CD4-positive, alpha-beta memory T cell (primary cell): ENCODE data around the gene CCM2. TPM values are rescaled to one million over a fixed set of nuclear protein-coding genes. Genes with fewer than 3 reads are reported as not detected.
A peak's percentile ranks its signal among the peaks of the same experiment; 100 is the strongest.

Experiments
- CTCF ChIA-PET: fragments of 350-600 bp; sonication (Branson Sonifier 250); formaldehyde crosslinking; loops from one replicate; lab custom pipeline; 2021; ENCODE audit warnings: inconsistent platforms; ENCODE audit not compliant: partially characterized antibody; lab: Charles Lee
- POLR2A ChIA-PET: fragments of 350-600 bp; sonication (Branson Sonifier 250); formaldehyde crosslinking; loops from one replicate; lab custom pipeline; 2021; ENCODE audit not compliant: partially characterized antibody; lab: Charles Lee
- DNase-seq, 5 donors: peaks; one replicate each; pipeline versions ENCODE4 v3.0.0 to v3.0.0-alpha.2; 2020 to 2022; ENCODE audit warnings: mixed read lengths in 1 of 5
- H3K27ac ChIP-seq: one replicate; pipeline ENCODE4 v1.7.0; 2013; ENCODE audit warnings: low read depth, low read length
- H3K27me3 ChIP-seq: 2 replicates; pipeline ENCODE4 v1.7.0; 2013; ENCODE audit warnings: mild to moderate bottlenecking, low read length, moderate library complexity; ENCODE audit not compliant: insufficient read depth
- H3K36me3 ChIP-seq: 2 replicates; pipeline ENCODE4 v1.7.0; 2013; ENCODE audit warnings: mild to moderate bottlenecking, low read length, moderate library complexity; ENCODE audit not compliant: insufficient read depth
- H3K4me1 ChIP-seq: 2 replicates; pipeline ENCODE4 v1.7.0; 2013; ENCODE audit warnings: mild to moderate bottlenecking, low read length, moderate library complexity; ENCODE audit not compliant: insufficient read depth
- H3K4me3 ChIP-seq, 2 donors: one replicate each; pipeline ENCODE4 v1.7.0; 2013; ENCODE audit warnings: low read length in 2 of 2, mild to moderate bottlenecking in 1 of 2
- H3K9me3 ChIP-seq, 2 donors: one replicate each; pipeline ENCODE4 v1.7.0; 2013; ENCODE audit warnings: low read length in 2 of 2, control low read depth in 1 of 2; ENCODE audit not compliant: control insufficient read depth in 1 of 2
- H3K27ac Mint-ChIP-seq, 7 donors: one replicate each; pipeline ENCODE4 v1.8.0; 2020 to 2021; ENCODE audit warnings: mixed read lengths in 7 of 7, mild to moderate bottlenecking in 6 of 7, inconsistent platforms in 3 of 7, moderate library complexity in 3 of 7
- H3K27me3 Mint-ChIP-seq, 2 donors: one replicate each; pipeline ENCODE4 v1.8.0; 2020 to 2021; ENCODE audit warnings: mixed read lengths in 2 of 2
- H3K36me3 Mint-ChIP-seq, 2 donors: one replicate each; pipeline ENCODE4 v1.8.0; 2020 to 2021; ENCODE audit warnings: mixed read lengths in 2 of 2, inconsistent platforms in 1 of 2, mild to moderate bottlenecking in 1 of 2
- H3K4me1 Mint-ChIP-seq, 4 donors: one replicate each; pipeline ENCODE4 v1.8.0; 2020 to 2021; ENCODE audit warnings: mixed read lengths in 4 of 4, mild to moderate bottlenecking in 1 of 4
- H3K4me3 Mint-ChIP-seq, 8 donors: one replicate each; pipeline ENCODE4 v1.8.0; 2020 to 2021; ENCODE audit warnings: mixed read lengths in 8 of 8, mild to moderate bottlenecking in 7 of 8, moderate library complexity in 6 of 8, inconsistent platforms in 3 of 8
- H3K9me3 Mint-ChIP-seq, 8 donors: one replicate each; pipeline ENCODE4 v1.8.0; 2020 to 2021; ENCODE audit warnings: mixed read lengths in 8 of 8, mild to moderate bottlenecking in 5 of 8, inconsistent platforms in 3 of 8, moderate library complexity in 1 of 8
- intact Hi-C: fragments of 100-400 bp; cut with micrococcal nuclease; formaldehyde crosslinking; loops from one replicate; pipeline ENCODE4 v1.15.1; 2023
- polyA plus RNA-seq, 2 donors: library from polyadenylated mRNA; unstranded; fragments of 300-500 nt; fragmentation: Illumina TruSeq; gene quantifications; one replicate each; pipeline ENCODE4 v1.2.3, GENCODE V29; 2021
- total RNA-seq, 2 experiments: library from RNA; stranded (reverse); gene quantifications; one replicate each; pipeline ENCODE4 v1.2.3, GENCODE V29; 2021

The CCM2 gene
- total and polyA plus RNA-seq, 4 experiments from 2014 or later, result 82.1 to 200 (median 142) TPM

GRCh38 chr7:45055016-45055415, 55.0 kb downstream of the CCM2 start:
- Mint-ChIP-seq H3K27ac (peak overlapping the region in 6 of 7 donors; percentile 42 to 88 (median 76)), H3K4me3 (peak overlapping the region in 2 of 8 donors; percentile 3), H3K36me3 (peaks cover 38 to 65% of the 10 kb centered on the region in 2 donors), H3K9me3 (peaks cover 0 to 1% (median 0%) of the 10 kb centered on the region in 8 donors), H3K27me3 (no peaks in the 10 kb centered on the region), H3K4me1 (peaks cover 50 to 88% (median 67%) of the 10 kb centered on the region in 4 donors)
- no peaks in the 10 kb centered on the region for H3K9me3 ChIP-seq
- POLR2A ChIA-PET, result interaction anchor here (1.2 to 2.1 kb wide), 3 partner anchors 28 to 118 kb away, joined by 3 to 9 read pairs (median 3); no protein-coding TSS in a partner anchor
- peaks cover 66% of the 10 kb centered on the region for H3K4me1 ChIP-seq
- no peaks in the 10 kb centered on the region for H3K27me3 ChIP-seq
- no peak overlapping the region for H3K4me3 ChIP-seq
- intact Hi-C loops, result no loop called here
- CTCF ChIA-PET, result interaction anchor here (1.0 to 1.8 kb wide), 4 partner anchors 10 to 81 kb away, joined by 3 to 11 read pairs (median 4); no protein-coding TSS in a partner anchor
- no peak for DNase-seq
- H3K27ac ChIP-seq, result no peak overlapping the region
- peaks cover 34% of the 10 kb centered on the region for H3K36me3 ChIP-seq

- CTCF ChIA-PET, result interaction anchor here (1.0 to 1.8 kb wide), 3 partner anchors 9 to 82 kb away, joined by 4 to 11 read pairs (median 4); no protein-coding TSS in a partner anchor
- H3K4me1 ChIP-seq, result peaks cover 73% of the 10 kb centered on the region
- DNase-seq, result no peak
- intact Hi-C loops, result no loop called here
- POLR2A ChIA-PET, result interaction anchor here (1.2 to 2.1 kb wide), 2 partner anchors 28 to 82 kb away, joined by 3 to 9 read pairs; no protein-coding TSS in a partner anchor
- no peaks in the 10 kb centered on the region for H3K9me3 ChIP-seq
- H3K36me3 ChIP-seq, result peaks cover 34% of the 10 kb centered on the region
- peaks cover 52 to 88% (median 67%) of the 10 kb centered on the region in 4 donors for H3K4me1 Mint-ChIP-seq
- peak overlapping the region; percentile 19 to 91 (median 61) for H3K27ac Mint-ChIP-seq
- peaks cover 37 to 63% of the 10 kb centered on the region in 2 donors for H3K36me3 Mint-ChIP-seq
- no peak overlapping the region for H3K27ac ChIP-seq
- peaks cover 0 to 1% (median 0%) of the 10 kb centered on the region in 8 donors for H3K9me3 Mint-ChIP-seq
- H3K4me3 ChIP-seq, result no peak overlapping the region
- no peaks in the 10 kb centered on the region for H3K27me3 ChIP-seq
- peak overlapping the region in 2 of 8 donors; percentile 43 to 55 for H3K4me3 Mint-ChIP-seq
- H3K27me3 Mint-ChIP-seq, result no peaks in the 10 kb centered on the region
Observed at GRCh38 chr7:45055594-45056219, 55.7 kb downstream of the CCM2 start.

- Mint-ChIP-seq H3K4me3 (peak overlapping the region in 4 of 8 donors; percentile 17 to 33 (median 20)), H3K9me3 (peaks cover 0 to 2% (median 0%) of the 10 kb centered on the region in 8 donors), H3K27ac (peak overlapping the region; percentile 6 to 71 (median 43)), H3K27me3 (no peaks in the 10 kb centered on the region), H3K4me1 (peaks cover 56 to 90% (median 73%) of the 10 kb centered on the region in 4 donors), H3K36me3 (peaks cover 37 to 65% of the 10 kb centered on the region in 2 donors)
- H3K27me3 ChIP-seq, result no peaks in the 10 kb centered on the region
- intact Hi-C loops, result no loop called here
- H3K4me3 ChIP-seq, result no peak overlapping the region
- POLR2A ChIA-PET, result interaction anchor here (1.0 kb wide), 1 partner anchor 57 kb away, joined by 3 read pairs; no protein-coding TSS in a partner anchor
- DNase-seq, result no peak
- H3K4me1 ChIP-seq, result peaks cover 81% of the 10 kb centered on the region
- CTCF ChIA-PET, result no interaction called here
- peaks cover 25% of the 10 kb centered on the region for H3K36me3 ChIP-seq
- peak overlapping the region; percentile 3 for H3K27ac ChIP-seq
- H3K9me3 ChIP-seq, result no peaks in the 10 kb centered on the region
Observed at GRCh38 chr7:45057878-45058277, 57.9 kb downstream of the CCM2 start.

- no peak overlapping the region for H3K4me3 ChIP-seq
- H3K9me3 Mint-ChIP-seq, result peaks cover 0 to 4% (median 0%) of the 10 kb centered on the region in 8 donors
- H3K27me3 Mint-ChIP-seq, result no peaks in the 10 kb centered on the region
- peak overlapping the region in 4 of 8 donors; percentile 36 to 64 (median 42) for H3K4me3 Mint-ChIP-seq
- no peaks in the 10 kb centered on the region for H3K27me3 ChIP-seq
- peak overlapping the region in 6 of 7 donors; percentile 28 to 81 (median 69) for H3K27ac Mint-ChIP-seq
- no peaks in the 10 kb centered on the region for H3K9me3 ChIP-seq
- ChIA-PET CTCF (no interaction called here), POLR2A (interaction anchor here (0.9 kb wide), 1 partner anchor 31 kb away, joined by 3 read pairs; no protein-coding TSS in a partner anchor)
- intact Hi-C loops, result loop anchor here (5.0 kb wide), 1 partner anchor 33 kb away; no protein-coding TSS in a partner anchor
- H3K4me1 ChIP-seq, result peaks cover 67% of the 10 kb centered on the region
- no peak for DNase-seq
- peaks cover 41 to 85% (median 61%) of the 10 kb centered on the region in 4 donors for H3K4me1 Mint-ChIP-seq
- peaks cover 40 to 64% of the 10 kb centered on the region in 2 donors for H3K36me3 Mint-ChIP-seq
- peaks cover 34% of the 10 kb centered on the region for H3K36me3 ChIP-seq
- H3K27ac ChIP-seq, result no peak overlapping the region
Observed at GRCh38 chr7:45060295-45060694, 60.3 kb downstream of the CCM2 start.

GRCh38 chr7:45061352-45061751, 61.4 kb downstream of the CCM2 start:
- peak overlapping the region in 3 of 7 donors; percentile 28 to 79 (median 78) for H3K27ac Mint-ChIP-seq
- Histone ChIP-seq H3K9me3 (no peaks in the 10 kb centered on the region), H3K4me3 (no peak overlapping the region), H3K4me1 (peaks cover 61% of the 10 kb centered on the region), H3K27me3 (no peaks in the 10 kb centered on the region), H3K36me3 (peaks cover 42% of the 10 kb centered on the region), H3K27ac (no peak overlapping the region)
- peaks cover 0 to 4% (median 0%) of the 10 kb centered on the region in 8 donors for H3K9me3 Mint-ChIP-seq
- ChIA-PET POLR2A (interaction anchor here (1.2 kb wide), 1 partner anchor 60 kb away, joined by 4 read pairs; no protein-coding TSS in a partner anchor), CTCF (no interaction called here)
- intact Hi-C loops, result loop anchor here (5.0 kb wide), 1 partner anchor 34 kb away; no protein-coding TSS in a partner anchor
- DNase-seq, result no peak
- H3K36me3 Mint-ChIP-seq, result peaks cover 43 to 66% of the 10 kb centered on the region in 2 donors
- peaks cover 36 to 86% (median 57%) of the 10 kb centered on the region in 4 donors for H3K4me1 Mint-ChIP-seq
- H3K4me3 Mint-ChIP-seq, result peak overlapping the region in 1 of 8 donors; percentile 21
- H3K27me3 Mint-ChIP-seq, result no peaks in the 10 kb centered on the region

GRCh38 chr7:45061806-45062425, 61.9 kb downstream of the CCM2 start:
- POLR2A ChIA-PET, result interaction anchor here (1.2 to 1.4 kb wide), 2 partner anchors 61 to 63 kb away, joined by 4 to 5 read pairs; partner anchors contain the start of gene CCM2
- peaks cover 34 to 84% (median 54%) of the 10 kb centered on the region in 4 donors for H3K4me1 Mint-ChIP-seq
- H3K4me1 ChIP-seq, result peaks cover 57% of the 10 kb centered on the region

More at GRCh38 chr7:45061806-45062425, 61.9 kb downstream of the CCM2 start:
- Histone ChIP-seq H3K4me3 (no peak overlapping the region), H3K36me3 (peaks cover 45% of the 10 kb centered on the region), H3K27ac (no peak overlapping the region), H3K27me3 (no peaks in the 10 kb centered on the region), H3K9me3 (no peaks in the 10 kb centered on the region)
- peaks cover 0 to 4% (median 0%) of the 10 kb centered on the region in 8 donors for H3K9me3 Mint-ChIP-seq
- peaks cover 45 to 69% of the 10 kb centered on the region in 2 donors for H3K36me3 Mint-ChIP-seq
- intact Hi-C loops, result loop anchor here (5.0 kb wide), 1 partner anchor 35 kb away; no protein-coding TSS in a partner anchor
- H3K27ac Mint-ChIP-seq, result peak overlapping the region; percentile 7 to 86 (median 43)
- DNase-seq, result no peak
- H3K4me3 Mint-ChIP-seq, result peak overlapping the region in 3 of 8 donors; percentile 8 to 64 (median 21)
- CTCF ChIA-PET, result interaction anchor here (2.0 kb wide), 1 partner anchor 89 kb away, joined by 10 read pairs; no protein-coding TSS in a partner anchor
- no peaks in the 10 kb centered on the region for H3K27me3 Mint-ChIP-seq
